ENCODE data around the gene FRAT1.
"Not testable (repeated sequence)": the region's sequence is repeated elsewhere in the genome, so short reads cannot be mapped to it uniquely, and the experiment has no call there.

Gene FRAT1

DNA sequence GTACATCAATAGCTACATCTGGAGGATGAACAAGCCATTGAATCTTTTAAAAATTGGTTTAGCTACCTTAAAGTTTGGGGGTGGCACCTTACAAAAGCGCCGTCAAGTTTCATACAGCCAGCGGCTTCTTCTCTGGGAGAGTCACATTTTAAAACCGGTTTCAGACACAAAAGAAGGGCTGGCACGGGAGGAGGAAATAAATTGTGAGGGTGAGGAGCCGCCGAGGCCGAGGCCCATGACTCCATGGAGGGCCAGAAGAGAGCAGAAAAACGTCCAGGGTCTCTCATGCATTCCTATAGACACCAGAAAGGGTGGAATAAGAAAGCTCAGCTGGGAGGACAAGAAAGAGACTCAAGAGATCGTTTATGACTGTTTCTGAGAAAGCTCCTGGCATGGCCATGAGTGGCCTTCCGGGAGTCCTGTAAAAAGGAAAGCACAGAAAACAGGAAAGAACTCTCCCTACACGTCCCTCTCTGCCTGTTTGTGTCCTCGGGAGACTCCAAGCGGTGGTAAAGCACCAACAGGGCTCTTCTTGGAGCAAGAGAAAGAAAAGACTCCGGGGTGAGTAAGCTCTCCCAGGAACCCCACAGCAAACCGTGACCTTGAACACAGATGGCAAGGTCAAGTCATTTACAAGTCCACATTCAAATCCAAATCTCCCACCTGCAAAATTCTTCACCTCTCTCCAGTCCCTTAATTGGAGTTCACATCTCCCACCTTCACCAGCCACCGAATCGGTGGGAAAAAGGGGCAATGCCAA, 13.7 kb downstream of the FRAT1 start:
- H3K4me3 ChIP-seq, result peak overlapping the region; percentile 61 to 93 (median 85)
- H3K27ac ChIP-seq, result peak overlapping the region; percentile 19 to 100 (median 98)

DNA sequence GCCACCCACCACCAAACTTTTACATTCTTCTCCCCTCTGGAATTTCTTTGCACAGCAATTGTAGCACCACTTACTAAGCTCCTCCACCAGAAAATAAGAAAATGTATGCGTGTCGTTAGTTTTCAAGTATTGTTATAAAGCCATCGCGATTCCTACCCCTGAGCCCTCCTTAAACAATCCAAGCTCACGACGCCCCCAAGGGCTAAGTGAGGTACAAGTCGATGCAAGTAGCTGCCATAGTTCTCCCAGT, 14.2 kb downstream of the FRAT1 start:
- peak overlapping the region; percentile 10 to 100 (median 98) for H3K27ac ChIP-seq

DNA sequence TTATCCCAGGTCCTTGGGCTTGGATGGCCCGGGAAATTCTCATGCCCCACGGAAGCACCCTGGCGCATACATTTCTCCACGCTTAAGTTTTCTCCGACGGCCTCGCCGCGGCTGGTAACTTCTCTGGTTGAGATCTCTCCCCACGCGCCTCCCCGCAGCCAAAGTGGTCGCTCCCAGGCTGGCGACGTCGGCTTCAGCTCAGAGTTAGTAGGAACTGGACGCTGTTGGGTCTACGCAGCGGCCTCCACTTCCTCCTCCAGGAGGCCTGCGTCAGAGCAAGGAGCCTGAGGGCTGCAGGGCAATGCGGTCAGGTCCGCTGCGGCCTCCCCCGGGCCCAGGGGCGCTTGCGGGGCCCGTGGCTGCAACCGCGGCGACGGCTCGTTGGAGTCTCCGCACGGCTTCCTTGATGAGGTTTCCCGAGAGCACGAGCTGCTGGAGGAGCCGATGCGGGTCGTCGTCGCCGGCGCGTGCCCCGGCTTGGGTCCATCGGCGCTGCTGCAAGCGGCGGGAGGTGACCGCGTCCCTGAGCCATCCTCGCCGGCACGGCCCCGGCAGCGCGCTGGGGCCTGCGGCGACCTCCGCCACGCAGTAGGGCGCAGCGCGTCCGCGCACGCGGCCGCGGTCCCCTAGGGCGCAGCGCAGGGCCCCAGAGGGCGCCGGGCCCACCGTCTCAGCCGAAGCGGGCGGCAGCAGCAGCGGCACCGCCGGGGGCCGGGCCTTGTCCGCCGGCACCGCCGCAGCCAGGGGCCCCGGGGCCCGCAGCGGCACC, 14.7 kb downstream of the FRAT1 start:
- peak overlapping the region; percentile 61 to 93 (median 85) for H3K4me3 ChIP-seq
- peak overlapping the region; percentile 87 to 100 (median 99) for H3K27ac ChIP-seq

More for the DNA sequence above, 14.2 kb downstream of the FRAT1 start:
- peak overlapping the region; percentile 61 to 93 (median 85) for H3K4me3 ChIP-seq

DNA sequence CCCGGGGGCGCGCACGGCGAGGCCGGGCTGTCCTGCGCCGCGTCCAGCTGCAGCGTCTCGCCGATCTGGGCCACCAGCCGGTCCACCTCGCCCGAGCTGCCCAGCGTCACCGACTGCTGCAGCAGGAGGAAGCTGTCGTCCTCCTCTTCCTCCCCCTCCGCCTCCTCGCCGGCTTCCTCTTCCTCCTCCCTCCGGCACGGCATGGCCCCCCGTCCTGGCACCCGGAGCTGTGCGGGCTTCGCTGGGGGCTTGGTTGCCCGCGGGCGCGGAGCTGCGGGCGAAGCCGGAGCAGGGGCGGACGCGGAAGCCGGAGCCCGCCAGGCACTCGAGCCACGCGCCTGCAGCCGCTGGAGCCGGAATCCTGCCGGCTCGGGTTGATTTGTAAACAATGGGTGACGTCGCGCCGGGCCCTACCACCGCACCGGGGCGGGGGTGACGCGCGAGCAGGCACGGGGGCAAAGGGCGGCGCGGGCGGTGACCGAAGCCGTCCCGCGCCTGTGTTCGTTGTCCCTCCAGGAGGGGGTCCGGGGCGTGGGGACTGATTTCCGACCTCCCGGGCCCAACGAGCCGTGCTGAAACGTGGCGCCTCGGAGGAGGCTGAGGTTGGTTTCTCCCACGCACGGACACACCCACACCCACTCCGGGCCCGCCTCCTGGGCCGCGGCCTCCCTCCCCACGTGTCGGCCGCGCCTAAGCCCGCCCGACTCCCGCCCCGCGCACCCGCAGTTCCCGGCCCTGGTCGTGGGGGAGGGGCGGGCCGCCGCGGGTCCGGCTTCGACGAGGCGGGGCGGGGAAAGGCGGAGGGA, 15.5 kb downstream of the FRAT1 start, which contains the start of gene FRAT2:
FRAT2 (minus strand) TSS at position 360 of the 806 bp plus-strand sequence; CDS start at position 203, 157 bp downstream.
- peak within 1 kb of the TSS; percentile 96 to 100 (median 99) for H3K27ac ChIP-seq

DNA sequence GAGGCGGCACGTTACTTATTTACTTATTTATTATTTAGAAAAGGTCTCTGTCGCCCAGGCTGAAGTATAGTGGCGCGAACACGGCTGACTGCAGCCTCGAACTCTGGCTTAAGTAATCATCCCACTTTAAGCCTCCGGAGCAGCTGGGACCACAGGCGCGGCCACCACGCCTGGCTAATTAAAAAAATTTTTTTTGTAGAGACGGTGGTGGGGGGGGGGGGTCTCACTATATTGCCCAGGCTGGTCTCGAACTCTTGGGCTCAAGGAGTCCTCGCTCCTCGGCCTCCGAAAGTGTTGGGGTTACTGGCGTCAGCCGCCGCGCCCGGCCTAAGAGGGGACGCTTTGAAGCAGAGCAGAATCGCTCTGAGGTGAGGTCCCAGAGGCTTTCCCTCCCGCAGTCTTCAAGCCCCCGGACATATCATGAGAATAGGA, 16.1 kb downstream of the FRAT1 start:
- Histone ChIP-seq H3K27ac (peak overlapping the region; percentile 96 to 100 (median 99)), H3K4me3 (peak overlapping the region; percentile 61 to 93 (median 85))

More for the DNA sequence above, 15.5 kb downstream of the FRAT1 start, which contains the start of gene FRAT2:
- H3K4me3 ChIP-seq, result peak within 1 kb of the TSS; percentile 61 to 93 (median 85)

DNA sequence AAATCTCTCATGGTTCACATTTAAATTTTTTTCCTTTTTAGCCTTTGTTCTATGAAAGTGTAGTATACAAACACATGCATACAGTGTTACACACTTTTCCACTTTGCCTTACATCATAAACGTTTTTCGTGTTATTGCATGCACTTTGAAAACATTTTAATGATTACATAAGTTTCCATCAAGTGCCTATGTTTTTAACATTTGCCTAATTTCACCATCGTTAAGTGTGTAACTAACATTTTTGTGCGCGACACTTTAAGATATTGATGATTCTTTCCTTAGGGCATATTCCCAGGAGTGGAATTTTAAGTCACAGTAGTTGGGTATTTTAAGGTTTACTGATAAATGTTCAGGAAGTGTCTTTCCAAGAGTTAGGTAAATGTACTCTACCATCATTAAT, 16.9 kb downstream of the FRAT1 start:
- Histone ChIP-seq H3K27ac (peak overlapping the region in 11 of 21 experiments; percentile 37 to 100 (median 98)), H3K4me3 (no peak overlapping the region)

DNA sequence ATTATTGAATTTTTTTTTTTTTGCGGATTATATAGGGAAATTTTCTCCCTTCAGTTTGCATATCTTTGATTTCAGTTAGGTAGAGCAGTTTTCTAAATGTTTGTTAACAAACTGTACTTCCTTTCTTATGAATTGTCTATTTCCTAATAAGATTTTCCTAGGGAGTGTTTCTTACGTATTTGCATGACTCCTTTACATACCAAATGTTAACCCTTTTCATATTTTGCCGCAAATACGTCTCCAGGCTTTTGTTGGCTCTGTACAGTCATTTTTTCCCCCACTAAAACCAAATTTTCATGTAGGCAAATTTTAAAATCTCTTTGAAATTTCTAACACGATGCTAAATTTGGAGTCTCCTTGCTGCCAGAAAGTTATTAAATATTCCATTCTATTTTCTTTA, 17.4 kb downstream of the FRAT1 start:
- peak overlapping the region in 9 of 21 experiments; percentile 18 to 100 (median 64) for H3K27ac ChIP-seq
- H3K4me3 ChIP-seq, result no peak overlapping the region

DNA sequence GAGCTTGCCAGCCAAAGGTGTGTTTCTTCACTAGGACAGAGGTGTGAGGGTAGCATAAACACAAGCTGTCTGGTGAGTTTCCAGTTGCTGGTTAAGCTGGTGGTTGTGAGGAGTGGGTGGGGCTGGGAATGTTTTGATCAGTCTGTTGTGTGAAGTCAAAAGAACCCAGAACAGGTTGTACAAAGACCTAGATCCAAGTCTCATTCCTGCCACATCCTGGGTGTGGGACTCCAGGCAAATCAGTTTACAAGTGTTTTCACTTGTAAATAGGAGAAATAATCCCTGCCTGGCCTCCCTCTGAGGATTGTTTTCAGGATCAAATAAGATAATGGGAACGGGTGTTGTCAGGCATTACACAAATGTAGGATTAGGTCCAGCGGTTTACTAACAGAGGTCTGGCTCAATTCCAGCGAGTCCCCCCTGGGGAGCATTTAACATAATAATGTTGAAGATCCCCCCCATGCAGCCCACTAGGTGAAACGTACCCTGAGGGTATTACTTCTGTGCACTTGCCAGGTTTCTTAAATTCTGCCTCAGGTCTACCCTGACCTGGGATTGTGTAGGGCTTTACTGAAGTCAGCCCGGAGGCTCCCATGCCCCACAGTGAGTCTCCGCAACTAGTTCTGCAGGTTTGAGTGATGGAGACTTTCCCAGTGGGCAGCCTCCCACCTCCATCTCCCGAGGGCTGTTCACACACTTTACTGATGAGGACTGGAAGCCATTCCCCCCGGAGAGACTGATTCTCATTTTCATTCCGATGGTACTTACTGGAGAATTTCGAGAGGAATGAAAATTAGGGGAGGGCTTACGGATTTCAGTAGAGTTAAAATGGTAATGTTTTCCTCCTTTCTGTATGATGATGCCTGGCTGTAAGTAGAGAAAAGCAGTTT, 18.1 kb downstream of the FRAT1 start:
- peak overlapping the region in 14 of 21 experiments; percentile 18 to 100 (median 41) for H3K27ac ChIP-seq

DNA sequence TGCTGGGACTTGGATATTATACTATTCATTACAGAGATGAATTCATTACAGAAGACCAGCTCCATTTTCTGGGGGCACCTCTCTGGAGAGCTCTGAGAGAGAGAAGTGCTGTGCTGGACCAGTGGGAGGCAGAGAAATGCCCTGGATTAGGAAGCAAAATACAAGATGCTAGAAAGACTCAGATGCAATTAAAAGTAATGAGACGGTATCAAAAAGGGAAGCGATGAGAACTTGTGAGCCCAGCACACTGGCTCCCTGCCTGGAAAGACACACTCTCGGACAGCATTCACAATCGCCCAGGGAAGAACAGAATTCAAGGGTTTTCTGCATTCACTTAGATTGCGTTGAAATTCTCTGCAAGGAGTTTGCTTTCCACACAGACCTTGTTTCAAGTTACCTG, 19.0 kb downstream of the FRAT1 start:
- Histone ChIP-seq H3K27ac (peak overlapping the region in 4 of 21 experiments; percentile 1 to 97 (median 62)), H3K4me3 (no peak overlapping the region)

More for the DNA sequence above, 18.1 kb downstream of the FRAT1 start:
- H3K4me3 ChIP-seq, result peak overlapping the region in 1 of 7 experiments; percentile 0

DNA sequence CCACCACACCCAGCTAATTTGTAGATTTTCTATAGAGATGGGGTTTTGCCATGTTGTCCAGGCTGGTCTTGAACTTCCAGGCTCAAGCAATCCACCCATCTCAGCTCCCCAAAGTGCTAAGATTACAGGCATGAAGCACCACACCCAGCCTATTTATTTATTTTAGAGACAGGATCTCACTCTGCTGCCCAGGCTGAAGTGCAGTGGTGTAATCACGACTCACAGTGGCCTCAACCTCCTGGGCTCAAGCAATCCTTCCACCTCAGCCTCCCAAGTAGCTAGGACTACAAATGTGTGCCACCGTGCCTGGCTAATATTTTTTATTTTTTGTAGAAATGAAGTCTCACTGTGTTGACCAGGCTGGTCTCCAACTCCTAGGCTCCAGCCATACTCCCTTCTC, 22.3 kb downstream of the FRAT1 start:
- Histone ChIP-seq H3K27ac (no peak overlapping the region), H3K4me3 (no peak overlapping the region)

DNA sequence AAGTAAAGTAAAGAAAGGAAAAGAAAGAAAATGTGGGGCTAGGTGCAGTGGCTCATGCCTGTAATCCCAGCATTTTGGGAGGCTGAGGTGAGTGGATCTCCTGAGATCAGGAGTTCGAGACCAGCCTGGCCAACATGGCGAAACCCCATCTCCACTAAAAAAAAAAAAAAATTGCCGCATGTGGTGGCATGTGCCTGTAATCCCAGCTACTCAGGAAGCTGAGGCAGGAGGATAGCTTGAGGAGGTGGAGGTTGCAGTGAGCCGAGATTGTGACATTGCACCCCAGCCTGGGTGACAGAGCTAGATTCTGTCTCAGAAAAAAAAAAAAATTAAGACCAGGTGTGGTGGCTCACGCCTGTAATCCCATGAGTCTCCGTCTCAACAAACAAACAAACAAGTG, 24.6 kb downstream of the FRAT1 start:
- not testable (repeated sequence) for H3K4me3 ChIP-seq, H3K27ac ChIP-seq

DNA sequence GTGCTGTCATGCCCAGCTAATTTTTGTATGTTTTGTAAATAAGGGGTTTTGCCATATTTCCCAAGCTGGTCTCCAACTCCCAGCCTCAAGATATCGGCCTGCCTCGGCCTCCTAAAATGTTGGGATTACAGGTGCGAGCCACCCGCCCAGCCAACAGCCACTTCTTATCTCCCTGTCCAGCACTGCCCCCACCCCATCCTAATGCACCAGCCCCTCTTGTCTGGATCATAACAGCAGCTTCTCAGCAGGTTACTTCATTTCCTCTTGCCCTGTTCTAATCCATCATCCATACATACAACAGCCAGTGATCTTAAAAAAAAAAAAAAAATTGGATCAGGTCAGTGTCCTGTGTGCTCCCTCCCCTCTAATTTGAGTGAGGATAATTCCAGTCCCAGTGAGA, 28.2 kb downstream of the FRAT1 start:
- H3K4me3 ChIP-seq, result no peak overlapping the region
- no peak overlapping the region for H3K27ac ChIP-seq

DNA sequence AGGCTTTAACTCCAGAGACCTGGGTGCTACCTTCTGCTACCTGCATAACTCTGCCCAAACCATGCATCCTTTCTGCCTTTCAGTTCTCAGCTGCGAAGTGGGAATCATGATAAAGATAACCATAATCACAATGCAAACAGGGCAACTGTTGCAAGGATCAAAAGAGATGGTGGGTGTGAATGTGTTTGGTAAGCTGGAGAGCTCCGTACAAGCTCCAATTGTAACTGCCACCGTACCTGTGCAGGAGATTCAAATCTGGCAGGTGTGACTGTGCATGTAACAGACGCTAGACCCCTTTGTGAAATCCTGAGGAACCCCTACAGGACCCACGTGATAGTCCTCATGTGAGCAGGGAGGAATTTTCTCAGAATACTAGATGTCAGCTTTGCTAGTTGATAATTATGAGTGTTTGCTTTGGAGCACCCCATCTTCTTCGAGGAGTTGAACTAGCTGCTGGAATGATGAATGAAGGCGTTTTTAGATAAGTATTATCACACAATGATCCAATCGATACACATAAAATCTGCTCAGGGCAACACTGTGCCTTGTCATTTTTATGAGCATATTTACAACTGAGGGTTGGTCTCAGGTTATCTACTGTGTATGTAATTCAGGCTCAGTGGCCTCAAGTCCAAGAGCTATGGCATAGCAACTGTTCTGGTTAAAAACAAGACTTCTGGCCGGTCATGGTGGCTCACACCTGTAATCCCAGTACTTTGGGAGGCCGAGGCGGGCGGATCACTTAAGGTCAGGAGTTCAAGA, 30.9 kb downstream of the FRAT1 start:
- Histone ChIP-seq H3K4me3 (no peak overlapping the region), H3K27ac (no peak overlapping the region)

DNA sequence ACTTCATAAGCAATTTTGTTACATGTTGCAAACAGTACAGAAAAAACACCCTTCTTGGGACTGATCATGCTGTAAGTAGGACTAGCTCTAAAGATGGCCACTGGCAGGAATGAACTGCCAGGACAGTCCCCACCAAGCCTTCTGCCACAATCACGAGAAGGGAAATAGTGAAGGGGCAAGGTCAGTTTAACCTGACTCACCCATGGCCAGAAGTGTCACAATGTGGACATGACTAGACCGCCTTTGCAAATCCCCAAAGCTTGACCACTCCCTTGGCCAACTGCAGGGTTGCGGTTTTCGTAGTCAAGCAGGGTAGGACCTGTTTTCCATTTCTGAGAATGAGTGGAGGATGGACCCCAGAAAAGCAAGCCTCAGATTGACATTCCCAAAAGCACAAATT, 34.9 kb downstream of the FRAT1 start:
- peak overlapping the region in 1 of 21 experiments; percentile 18 for H3K27ac ChIP-seq
- H3K4me3 ChIP-seq, result no peak overlapping the region

DNA sequence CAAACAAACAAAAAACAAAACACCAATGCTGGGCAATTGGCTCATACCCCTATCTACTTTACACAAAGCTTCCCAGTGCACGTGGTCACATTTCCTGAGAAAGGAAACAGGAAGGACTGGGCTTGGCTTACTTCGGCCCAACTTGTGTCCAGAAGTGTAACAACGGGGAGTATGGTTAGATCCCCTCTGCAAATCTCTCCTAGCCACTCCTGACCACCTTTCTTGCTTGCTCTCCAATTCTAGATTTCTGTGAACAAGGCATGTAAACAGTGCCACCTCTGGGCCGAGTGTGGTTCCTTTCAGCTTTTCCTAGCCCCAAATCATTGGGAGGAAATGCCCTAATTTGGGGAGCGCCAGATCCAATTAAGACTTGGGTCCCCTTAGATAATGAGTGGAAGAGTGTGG, 36.5 kb downstream of the FRAT1 start:
- no peak overlapping the region for H3K4me3 ChIP-seq
- peak overlapping the region in 9 of 21 experiments; percentile 11 to 58 (median 17) for H3K27ac ChIP-seq

DNA sequence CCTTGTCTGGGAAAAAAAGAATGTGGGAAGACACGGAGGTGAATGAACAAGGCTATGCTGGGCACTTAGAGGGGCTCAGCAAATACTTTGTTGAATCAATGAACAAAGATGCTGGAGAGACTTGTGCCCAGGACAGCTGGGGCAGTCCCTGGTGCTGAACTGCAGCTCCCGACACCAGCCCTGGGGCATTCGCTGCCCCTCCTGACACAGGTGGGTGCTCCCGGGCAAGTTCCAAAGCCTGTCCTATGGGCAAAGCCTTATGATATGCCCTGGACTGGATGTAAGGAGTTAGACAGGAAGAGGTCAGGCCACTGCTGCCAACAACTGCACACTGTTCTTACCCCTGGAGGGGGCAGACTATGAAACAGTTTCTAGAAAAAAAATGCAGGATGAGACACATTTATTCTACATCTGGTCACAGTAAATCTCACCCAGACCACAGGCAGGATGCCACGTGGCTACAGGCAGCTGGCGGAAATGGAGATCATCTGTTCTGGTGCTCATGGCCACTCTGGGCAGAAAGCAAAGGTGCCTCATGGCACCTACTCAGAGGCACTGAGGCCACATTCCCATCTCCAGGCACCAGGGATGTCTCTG, 37.3 kb downstream of the FRAT1 start:
- Histone ChIP-seq H3K27ac (peak overlapping the region in 9 of 21 experiments; percentile 0 to 58 (median 14)), H3K4me3 (no peak overlapping the region)

DNA sequence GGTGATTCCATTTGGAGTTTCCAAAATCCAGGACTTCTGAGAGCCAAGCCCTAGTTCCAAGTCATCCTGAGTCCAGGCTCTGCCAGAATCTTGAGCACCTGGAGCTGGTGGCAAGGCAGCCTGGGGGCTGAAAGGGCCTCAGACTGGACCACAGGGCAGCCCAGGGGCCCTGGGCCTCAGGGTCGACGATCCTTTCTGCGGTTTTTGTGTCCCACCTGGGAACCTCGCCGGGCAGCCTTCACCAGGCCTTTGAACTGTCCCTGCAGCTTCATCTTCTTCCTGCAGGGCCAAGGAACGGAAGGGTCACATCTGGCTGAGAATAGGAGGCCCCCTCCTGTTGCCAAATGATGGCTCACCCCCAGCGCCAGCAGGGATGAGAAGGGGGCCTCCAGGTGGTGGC, 37.8 kb downstream of the FRAT1 start:
- H3K27ac ChIP-seq, result peak overlapping the region in 1 of 21 experiments; percentile 0
- no peak overlapping the region for H3K4me3 ChIP-seq

DNA sequence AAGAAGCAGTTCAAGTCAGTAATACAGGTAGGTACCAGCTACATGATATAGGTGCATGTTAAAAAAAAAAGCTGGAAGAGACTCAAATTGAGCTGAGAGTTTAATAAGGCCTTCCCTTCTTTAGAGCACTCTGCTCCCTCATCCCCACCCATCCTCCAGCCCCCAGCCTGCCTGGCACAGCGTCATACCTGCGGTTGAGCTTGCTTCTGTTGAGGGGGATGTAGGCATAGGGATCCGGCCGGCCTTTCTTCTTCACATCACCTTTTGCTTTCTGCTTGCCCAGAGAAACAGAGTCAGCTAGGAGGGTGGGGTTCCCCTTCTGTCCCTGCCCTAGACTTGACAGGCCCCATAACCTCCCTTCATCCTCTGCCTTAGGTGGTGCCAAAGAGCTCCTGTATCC, 39.3 kb downstream of the FRAT1 start:
- Histone ChIP-seq H3K4me3 (no peak overlapping the region), H3K27ac (no peak overlapping the region)
